NCI-H128 (cell line): Measurements from ENCODE around the gene AP3S1.

ENCODE experiments used
- DNase-seq: peaks from one replicate; lab custom pipeline; 2025; ENCODE audit not compliant: unreplicated experiment; lab: John Stamatoyannopoulos, UW

Gene AP3S1

DNA sequence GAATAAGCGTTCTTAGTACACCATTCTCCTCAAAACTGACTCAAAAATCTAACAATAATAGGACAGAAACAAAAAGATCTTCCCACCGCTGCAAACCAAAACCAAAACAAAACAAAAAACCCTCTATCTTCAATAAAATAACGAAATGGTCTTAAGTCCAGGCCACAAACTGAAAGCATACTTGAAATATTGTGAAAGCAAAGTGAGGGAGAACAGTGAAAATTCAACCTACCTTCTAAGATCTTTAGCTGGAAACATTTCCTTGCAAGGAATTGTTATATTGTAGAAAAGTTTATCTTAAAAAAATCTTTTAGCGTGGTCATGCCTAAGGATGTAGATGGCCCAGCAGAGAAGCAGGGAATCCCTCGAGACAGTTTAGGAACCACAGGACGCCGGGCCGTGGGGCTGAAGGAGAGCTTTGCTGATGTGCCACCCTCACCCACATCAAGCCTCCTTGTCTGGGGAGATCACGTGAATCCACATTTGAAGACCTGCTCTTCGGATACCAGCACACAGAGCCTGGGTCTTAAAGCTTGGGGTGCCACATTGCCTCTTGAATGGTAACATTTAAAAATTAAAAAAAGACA lies 92.7 kb downstream of the AP3S1 start:
- no peak for DNase-seq

DNA sequence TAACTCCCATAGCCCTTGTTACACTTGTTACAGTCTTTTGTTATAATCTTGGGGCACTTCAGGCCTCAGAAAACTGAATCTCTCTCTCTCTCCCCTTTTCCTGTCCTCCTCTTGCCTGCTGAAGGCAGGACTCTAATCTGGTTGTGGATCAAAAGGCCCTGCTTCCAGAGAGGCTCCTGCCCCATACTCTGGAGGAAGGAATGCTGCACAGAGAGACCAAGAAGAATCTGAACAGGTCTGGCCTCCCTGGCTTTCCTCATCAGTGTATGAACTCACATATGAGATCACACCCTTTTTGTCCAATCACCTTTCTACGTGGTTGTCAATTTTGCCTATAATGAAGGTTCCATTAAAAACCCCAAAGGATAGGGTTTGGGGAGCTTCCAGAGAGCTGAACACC lies 94.3 kb downstream of the AP3S1 start:
- DNase-seq: no peak

- DNase-seq: no peak
These were observed 97.3 kb downstream of the AP3S1 start for GRCh38 chr5:115939059-115939458.

DNA sequence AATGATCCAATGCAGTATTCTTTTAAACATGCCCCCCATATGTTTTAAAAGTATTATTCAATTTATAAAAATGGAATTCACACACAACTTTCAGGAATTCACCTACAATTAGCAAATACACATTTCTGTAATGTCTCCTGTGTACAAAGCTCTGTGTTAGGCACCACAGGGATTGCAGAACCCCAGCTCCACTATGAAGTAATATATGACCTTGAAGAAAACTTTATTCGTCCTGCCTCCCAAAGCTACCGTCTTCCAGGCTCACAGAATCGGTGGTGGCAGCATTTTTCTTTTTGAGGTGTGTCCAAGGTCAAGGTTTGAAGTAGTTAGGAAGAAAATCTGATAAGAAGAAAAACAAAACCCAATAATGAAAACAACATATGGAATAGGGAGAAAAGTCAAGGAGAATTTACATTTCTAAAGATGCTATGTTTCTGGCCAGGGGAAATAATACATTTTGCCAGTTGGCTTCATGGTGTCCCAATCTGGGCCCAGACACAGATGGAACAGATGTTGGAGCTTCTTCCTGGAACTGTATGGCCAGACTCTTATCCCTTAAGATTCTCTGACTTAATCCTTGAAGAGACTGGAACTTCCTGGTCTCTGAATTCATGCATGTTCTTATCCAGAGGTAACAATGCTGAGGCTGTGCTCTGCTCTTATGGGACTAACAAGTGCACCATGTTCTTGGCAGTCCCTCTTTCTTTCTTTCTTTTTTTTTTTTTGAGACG lies 98.5 kb downstream of the AP3S1 start:
- no peak for DNase-seq

DNA sequence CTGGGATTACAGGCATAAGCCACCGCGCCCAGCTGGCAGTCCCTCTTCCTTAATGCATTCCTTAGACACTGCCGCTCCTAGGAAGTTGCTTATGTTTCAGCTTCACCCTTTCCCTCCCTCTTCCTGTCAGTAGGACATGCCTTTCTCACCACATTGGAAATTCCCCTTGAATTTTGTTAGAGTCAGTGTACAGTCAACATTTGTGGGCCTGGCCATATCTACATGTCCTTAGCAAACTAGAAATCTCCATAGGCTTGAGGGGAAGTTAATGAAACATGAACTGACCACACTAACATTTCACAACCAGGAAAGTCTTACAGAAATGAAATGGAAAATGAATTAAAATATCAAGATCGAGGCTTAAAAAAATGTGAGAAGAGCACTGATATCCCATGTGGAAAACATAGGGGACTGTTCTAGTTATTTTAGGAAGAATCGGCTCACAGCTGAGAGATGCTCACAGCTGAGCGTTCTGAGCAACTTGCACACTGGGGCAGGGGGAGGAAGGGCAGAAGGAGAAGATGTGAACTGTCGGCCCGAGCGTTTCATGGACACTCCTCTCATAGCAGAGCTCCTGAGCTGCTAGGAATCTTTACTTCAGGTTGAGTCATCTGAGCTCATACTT lies 99.4 kb downstream of the AP3S1 start:
- DNase-seq: no peak

- DNase-seq: no peak
These were observed 102.8 kb downstream of the AP3S1 start for GRCh38 chr5:115944501-115944900.

DNA sequence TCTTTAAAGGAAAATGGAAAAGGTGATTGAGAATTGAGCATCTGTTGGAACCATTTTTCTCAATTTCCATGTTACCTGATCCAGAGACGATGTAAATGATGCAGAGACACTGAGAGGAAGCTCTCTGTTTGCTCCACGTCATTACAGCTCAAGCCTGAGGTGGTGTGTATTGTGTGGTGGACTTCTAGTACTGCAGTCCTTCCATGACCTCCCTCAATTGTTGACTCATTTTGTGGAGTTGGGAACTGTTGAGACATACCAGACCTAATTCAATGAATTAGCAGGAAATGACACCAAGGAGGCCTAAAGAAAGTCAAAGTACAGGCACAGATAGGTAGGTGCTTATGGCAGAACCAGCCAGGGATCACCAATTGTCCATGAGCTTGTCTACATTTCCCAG lies 104.9 kb downstream of the AP3S1 start:
- DNase-seq: no peak

GRCh38 chr5:115947260-115947659 lies 105.5 kb downstream of the AP3S1 start:
- DNase-seq: no peak

GRCh38 chr5:115948091-115948534 lies 106.4 kb downstream of the AP3S1 start:
- DNase-seq: no peak

- DNase-seq: no peak
These were observed 107.4 kb downstream of the AP3S1 start for GRCh38 chr5:115949096-115949495.

- no peak for DNase-seq
These were observed 110.9 kb downstream of the AP3S1 start for GRCh38 chr5:115952588-115952987.

DNA sequence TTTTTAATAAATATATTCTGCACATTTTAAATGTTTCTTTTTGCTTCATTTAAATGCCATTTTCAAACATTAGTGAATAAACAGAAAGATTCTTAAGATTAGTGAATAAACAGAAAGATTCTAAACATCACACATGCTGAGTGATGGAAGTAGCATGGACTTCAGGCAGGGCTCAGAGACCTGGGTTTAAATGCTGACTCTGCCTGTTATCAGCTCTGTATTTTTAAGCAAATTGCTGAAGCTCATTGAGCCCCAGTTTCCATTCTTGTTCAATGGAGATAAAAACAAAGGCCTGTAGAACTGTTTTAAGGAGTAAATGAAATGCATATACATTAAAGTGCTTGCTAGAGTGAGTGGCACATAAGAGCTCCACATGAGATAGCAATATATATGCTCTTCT lies 112.4 kb downstream of the AP3S1 start:
- DNase-seq: no peak

GRCh38 chr5:115956957-115957356 lies 115.2 kb downstream of the AP3S1 start:
- DNase-seq: no peak

GRCh38 chr5:115961381-115962238 lies 119.9 kb downstream of the AP3S1 start:
- no peak for DNase-seq

DNA sequence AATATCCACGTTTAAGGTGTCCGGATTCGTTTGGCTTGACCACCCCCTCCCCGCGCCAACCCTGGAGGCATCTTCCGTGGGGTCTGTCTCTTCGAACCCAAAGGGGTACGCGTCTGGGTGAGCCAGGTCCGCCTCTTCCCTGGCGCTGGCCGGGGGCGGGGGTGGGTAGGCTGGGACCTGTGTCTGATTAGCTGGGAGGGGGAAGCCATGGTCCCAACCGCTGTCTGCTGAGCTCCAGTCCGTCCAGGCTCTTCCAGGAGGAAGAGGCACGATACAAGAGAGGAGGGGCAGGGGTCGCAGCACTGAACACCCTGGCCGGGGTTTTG lies 120.5 kb downstream of the AP3S1 start, which contains the start of gene LVRN:
Gene LVRN (plus strand): TSS at position 237 of the 326 bp plus-strand sequence. CDS start 143 bp downstream, outside the sequence.
- DNase-seq: no peak

DNA sequence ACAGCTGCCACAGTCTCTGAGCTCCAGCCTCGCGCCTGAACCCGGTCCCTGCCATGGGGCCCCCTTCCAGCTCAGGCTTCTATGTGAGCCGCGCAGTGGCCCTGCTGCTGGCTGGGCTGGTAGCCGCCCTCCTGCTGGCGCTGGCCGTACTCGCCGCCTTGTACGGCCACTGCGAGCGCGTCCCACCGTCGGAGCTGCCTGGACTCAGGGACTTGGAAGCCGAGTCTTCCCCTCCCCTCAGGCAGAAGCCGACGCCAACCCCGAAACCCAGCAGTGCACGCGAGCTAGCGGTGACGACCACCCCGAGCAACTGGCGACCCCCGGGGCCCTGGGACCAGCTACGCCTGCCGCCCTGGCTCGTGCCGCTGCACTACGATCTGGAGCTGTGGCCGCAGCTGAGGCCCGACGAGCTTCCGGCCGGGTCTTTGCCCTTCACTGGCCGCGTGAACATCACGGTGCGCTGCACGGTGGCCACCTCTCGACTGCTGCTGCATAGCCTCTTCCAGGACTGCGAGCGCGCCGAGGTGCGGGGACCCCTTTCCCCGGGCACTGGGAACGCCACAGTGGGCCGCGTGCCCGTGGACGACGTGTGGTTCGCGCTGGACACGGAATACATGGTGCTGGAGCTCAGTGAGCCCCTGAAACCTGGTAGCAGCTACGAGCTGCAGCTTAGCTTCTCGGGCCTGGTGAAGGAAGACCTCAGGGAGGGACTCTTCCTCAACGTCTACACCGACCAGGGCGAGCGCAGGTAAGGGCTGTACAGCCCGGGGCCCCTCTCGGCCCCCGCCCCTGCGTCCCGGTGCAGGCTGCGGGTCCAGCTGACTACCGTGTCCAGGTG lies 121.0 kb downstream of the AP3S1 start:
- no peak for DNase-seq

DNA sequence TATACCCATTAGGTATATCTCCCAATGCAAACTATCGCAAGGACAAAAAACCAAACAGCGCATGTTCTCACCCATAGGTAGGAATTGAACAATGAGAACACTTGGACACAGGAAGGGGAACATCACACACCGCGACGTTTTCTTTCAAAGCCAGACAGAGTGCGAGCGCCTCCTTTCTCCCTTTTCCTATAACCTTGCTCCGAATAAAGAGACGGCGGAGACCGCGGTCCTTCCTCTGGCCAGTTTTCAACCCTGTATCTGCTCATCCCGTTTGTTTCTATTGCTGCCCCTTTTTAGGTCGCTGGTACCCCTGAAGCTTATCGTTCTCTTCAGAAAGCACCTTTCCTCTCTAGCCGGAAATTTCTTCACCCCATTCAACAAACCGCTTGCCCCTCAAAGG lies 121.8 kb downstream of the AP3S1 start:
- no peak for DNase-seq
